Ovary (tissue), 3 donors: Measurements from ENCODE around the gene UBE2H.
"Not testable (repeated sequence)": the region's sequence is repeated elsewhere in the genome, so short reads cannot be mapped to it uniquely, and the experiment has no call there.

Source experiments
- EP300 ChIP-seq: sonication (generic); formaldehyde crosslinking; IDR thresholded peaks from one replicate; pipeline ENCODE4 v1.6.1; 2017; ENCODE audit warnings: antibody characterized with exemption
- POLR2A ChIP-seq: fragments of 450-650 bp; IDR thresholded peaks from one replicate; pipeline ENCODE4 v1.6.1; 2017; ENCODE audit warnings: antibody characterized with exemption, mild to moderate bottlenecking, moderate library complexity
- TF ChIP-seq, protein P1 (sequence below), 3 donors: fragments of 450-650 bp in 2 of 3; fragments of 200-600 bp in 1 of 3; IDR thresholded peaks; one replicate each; pipeline versions ENCODE4 v1.5.1 to v1.8.0; 2016 to 2022; ENCODE audit warnings: antibody characterized with exemption in 3 of 3, mild to moderate bottlenecking in 1 of 3
- donor health status: DM: no; HTN: no; CAD: no.

DNA sequence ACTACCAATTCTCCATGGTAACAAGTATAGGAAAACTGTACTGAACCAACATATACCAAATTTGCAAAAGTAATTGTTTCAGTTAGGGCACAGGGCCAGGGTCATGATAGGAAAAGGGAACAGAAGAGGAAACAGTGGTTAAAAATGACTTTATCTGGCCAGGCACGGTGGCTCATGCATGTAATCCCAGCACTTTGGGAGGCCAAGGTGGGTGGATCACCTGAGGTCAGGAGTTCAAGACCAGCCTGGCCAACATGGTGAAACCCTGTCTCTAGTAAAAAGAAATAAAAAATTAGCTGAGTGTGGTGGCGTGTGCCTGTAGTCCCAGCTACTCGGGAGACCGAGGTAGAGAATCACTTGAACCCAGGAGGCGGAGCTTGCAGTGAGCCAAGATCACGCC lies 92.0 kb downstream of the UBE2H start:
- TF ChIP-seq, protein P1, sequence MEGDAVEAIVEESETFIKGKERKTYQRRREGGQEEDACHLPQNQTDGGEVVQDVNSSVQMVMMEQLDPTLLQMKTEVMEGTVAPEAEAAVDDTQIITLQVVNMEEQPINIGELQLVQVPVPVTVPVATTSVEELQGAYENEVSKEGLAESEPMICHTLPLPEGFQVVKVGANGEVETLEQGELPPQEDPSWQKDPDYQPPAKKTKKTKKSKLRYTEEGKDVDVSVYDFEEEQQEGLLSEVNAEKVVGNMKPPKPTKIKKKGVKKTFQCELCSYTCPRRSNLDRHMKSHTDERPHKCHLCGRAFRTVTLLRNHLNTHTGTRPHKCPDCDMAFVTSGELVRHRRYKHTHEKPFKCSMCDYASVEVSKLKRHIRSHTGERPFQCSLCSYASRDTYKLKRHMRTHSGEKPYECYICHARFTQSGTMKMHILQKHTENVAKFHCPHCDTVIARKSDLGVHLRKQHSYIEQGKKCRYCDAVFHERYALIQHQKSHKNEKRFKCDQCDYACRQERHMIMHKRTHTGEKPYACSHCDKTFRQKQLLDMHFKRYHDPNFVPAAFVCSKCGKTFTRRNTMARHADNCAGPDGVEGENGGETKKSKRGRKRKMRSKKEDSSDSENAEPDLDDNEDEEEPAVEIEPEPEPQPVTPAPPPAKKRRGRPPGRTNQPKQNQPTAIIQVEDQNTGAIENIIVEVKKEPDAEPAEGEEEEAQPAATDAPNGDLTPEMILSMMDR (IDR thresholded peaks at IDR 0.05) = not testable (repeated sequence)
- not testable (repeated sequence) for TF ChIP-seq POLR2A, EP300
